SK-N-SH (cell line): Measurements from ENCODE around the gene GDPD5. TPM values are rescaled to one million over a fixed set of nuclear protein-coding genes. Genes with fewer than 3 reads are reported as not detected.

Experiments used
- CTCF ChIA-PET: fragments of 300-600, 350-600 bp; formaldehyde crosslinking; extraction: SDS; loops from one replicate; lab custom pipeline; 2021; lab: Yijun Ruan, JAX
- POLR2A ChIA-PET: fragments of 350-600 bp; sonication (Branson Sonifier 250); formaldehyde crosslinking; extraction: SDS; loops from one replicate; lab custom pipeline; 2020; ENCODE audit warnings: antibody characterized with exemption, inconsistent platforms; lab: Yijun Ruan, JAX
- DNase-seq: peaks from one replicate; pipeline ENCODE4 v3.0.0; 2012
- H2AFZ ChIP-seq: fragments of 200-600 bp; sonication (generic); 2 replicates; pipeline ENCODE4 v1.8.1; 2016; ENCODE audit warnings: antibody characterized with exemption, mild to moderate bottlenecking, low read depth
- H3F3A ChIP-seq: fragments of 200-600 bp; sonication (generic); replicated peaks from 2 replicates; pipeline ENCODE3; 2016; ENCODE audit warnings: antibody characterized with exemption, mild to moderate bottlenecking; ENCODE audit not compliant: insufficient read depth
- H3K27ac ChIP-seq, 2 experiments: fragments of 200-500 bp in 1 of 2; fragments of 200-600 bp in 1 of 2; sonication (Bioruptor generic) in 1 of 2; sonication (generic), shearing (Covaris generic) in 1 of 2; 2 replicates each; pipeline versions ENCODE4 v1.5.1 to v1.6.1; 2014 to 2016; ENCODE audit warnings: low read depth in 2 of 2, inconsistent platforms in 1 of 2, low read length in 1 of 2, mild to moderate bottlenecking in 1 of 2, mixed read lengths in 1 of 2
- H3K27me3 ChIP-seq: fragments of 200-600 bp; sonication (generic), shearing (Covaris generic); 2 replicates; pipeline ENCODE4 v1.6.1; 2016; ENCODE audit warnings: mixed run types; ENCODE audit not compliant: insufficient read depth
- H3K36me3 ChIP-seq, 2 experiments: fragments of 200-500 bp in 1 of 2; fragments of 200-600 bp in 1 of 2; sonication (Bioruptor generic) in 1 of 2; sonication (generic) in 1 of 2; replicated peaks in 1 of 2; 2 replicates each; pipeline versions ENCODE3 to v1.5.1; 2014 to 2016; ENCODE audit warnings: low read length in 1 of 2, mild to moderate bottlenecking in 1 of 2; ENCODE audit not compliant: insufficient read depth in 2 of 2, control insufficient read depth in 1 of 2
- H3K4me1 ChIP-seq, 2 experiments: fragments of 200-500 bp in 1 of 2; fragments of 200-600 bp in 1 of 2; sonication (Bioruptor generic) in 1 of 2; sonication (generic), shearing (Covaris generic) in 1 of 2; 2 replicates each; pipeline versions ENCODE4 v1.5.1 to v1.6.1; 2014 to 2016; ENCODE audit warnings: low read depth in 1 of 2, low read length in 1 of 2, mixed run types in 1 of 2; ENCODE audit not compliant: insufficient read depth in 2 of 2, control insufficient read depth in 1 of 2
- H3K4me2 ChIP-seq: fragments of 200-600 bp; sonication (generic), shearing (Covaris generic); 2 replicates; pipeline ENCODE4 v1.6.1; 2017; ENCODE audit warnings: mixed run types
- H3K4me3 ChIP-seq, 2 experiments: fragments of 200-500 bp in 1 of 2; fragments of 200-600 bp in 1 of 2; sonication (Bioruptor generic) in 1 of 2; sonication (generic), shearing (Covaris generic) in 1 of 2; 2 replicates each; pipeline versions ENCODE4 v1.5.1 to v1.8.1; 2014 to 2016; ENCODE audit warnings: low read depth in 2 of 2, inconsistent platforms in 1 of 2, low read length in 1 of 2, mild to moderate bottlenecking in 1 of 2, mixed read lengths in 1 of 2, moderate library complexity in 1 of 2
- H3K79me2 ChIP-seq: fragments of 200-600 bp; sonication (generic); 2 replicates; pipeline ENCODE4 v1.8.1; 2017; ENCODE audit warnings: mild to moderate bottlenecking; ENCODE audit not compliant: insufficient read depth
- H3K9ac ChIP-seq: fragments of 200-600 bp; sonication (generic); 2 replicates; pipeline ENCODE4 v1.6.1; 2017; ENCODE audit warnings: mixed run types
- H3K9me2 ChIP-seq: fragments of 200-600 bp; sonication (generic); 2 replicates; pipeline ENCODE4 v1.6.1; 2017; ENCODE audit warnings: mixed run types
- H3K9me3 ChIP-seq: fragments of 200-600 bp; sonication (generic); 2 replicates; pipeline ENCODE4 v1.6.1; 2017; ENCODE audit warnings: mixed run types, mild to moderate bottlenecking, moderate library complexity
- H4K20me1 ChIP-seq: fragments of 200-600 bp; sonication (generic); 2 replicates; pipeline ENCODE4 v1.6.1; 2017; ENCODE audit warnings: mild to moderate bottlenecking, mixed run types; ENCODE audit not compliant: insufficient read depth
- CHD2 ChIP-seq: fragments of 150-350 bp; IDR thresholded peaks from 2 replicates; pipeline ENCODE4 v1.6.1; 2018; ENCODE audit warnings: low read length; ENCODE audit not compliant: partially characterized antibody
- EZH2phosphoT487 ChIP-seq: fragments of 200-600 bp; sonication (generic); IDR thresholded peaks from 2 replicates; pipeline ENCODE4 v1.6.1; 2017; ENCODE audit warnings: low read depth, mixed run types, mild to moderate bottlenecking, antibody characterized with exemption, moderate library complexity, borderline replicate concordance
- FOXM1 ChIP-seq: IDR thresholded peaks from 2 replicates; pipeline ENCODE4 v1.4.0; 2012; ENCODE audit warnings: low read depth, mild to moderate bottlenecking
- GABPA ChIP-seq: IDR thresholded peaks from 2 replicates; pipeline ENCODE4 v1.4.0; 2012; ENCODE audit warnings: low read depth, mild to moderate bottlenecking
- NFIC ChIP-seq: IDR thresholded peaks from 2 replicates; pipeline ENCODE4 v1.4.0; 2012; ENCODE audit warnings: borderline replicate concordance
- RAD21 ChIP-seq: IDR thresholded peaks from 2 replicates; pipeline ENCODE4 v1.6.1; 2012; ENCODE audit warnings: mild to moderate bottlenecking, low read length
- RXRA ChIP-seq: IDR thresholded peaks from 2 replicates; pipeline ENCODE4 v1.4.0; 2012; ENCODE audit warnings: low read depth, mild to moderate bottlenecking, borderline replicate concordance
- SIN3A ChIP-seq: IDR thresholded peaks from 2 replicates; pipeline ENCODE4 v1.6.1; 2012; ENCODE audit warnings: low read depth, mild to moderate bottlenecking, low read length, moderate library complexity, borderline replicate concordance
- SMC3 ChIP-seq: IDR thresholded peaks from 2 replicates; pipeline ENCODE4 v1.6.1; 2012; ENCODE audit warnings: low read depth, low read length, improper control_type of control experiment
- TCF12 ChIP-seq: IDR thresholded peaks from 2 replicates; pipeline ENCODE4 v1.4.0; 2012
- WGBS: methylation state at CpG from one replicate; pipeline ENCODE4 v1.1.6; 2017; ENCODE audit warnings: low lambda C conversion rate; 5-methylcytosine and 5-hydroxymethylcytosine counted together
- polyA plus RNA-seq, 3 experiments: library from polyadenylated mRNA; depleted of rRNA; stranded (reverse); fragments of >200 nt; gene quantifications; 2 replicates each; pipeline ENCODE4 v1.2.3, GENCODE V29; 2012
- TF ChIP-seq, protein P1 (sequence below): IDR thresholded peaks from 2 replicates; pipeline ENCODE4 v1.6.1; 2012; ENCODE audit warnings: mild to moderate bottlenecking, low read depth, low read length, moderate library complexity
- TF ChIP-seq, protein P2 (sequence below): fragments of 150-350 bp; IDR thresholded peaks from 2 replicates; pipeline ENCODE4 v1.6.1; 2016; ENCODE audit warnings: mild to moderate bottlenecking, low read depth, low read length

GDPD5 gene
- polyA plus RNA-seq, 1 of the 3 experiments (the other 2 are of a cell fraction): 2.2 TPM

DNA sequence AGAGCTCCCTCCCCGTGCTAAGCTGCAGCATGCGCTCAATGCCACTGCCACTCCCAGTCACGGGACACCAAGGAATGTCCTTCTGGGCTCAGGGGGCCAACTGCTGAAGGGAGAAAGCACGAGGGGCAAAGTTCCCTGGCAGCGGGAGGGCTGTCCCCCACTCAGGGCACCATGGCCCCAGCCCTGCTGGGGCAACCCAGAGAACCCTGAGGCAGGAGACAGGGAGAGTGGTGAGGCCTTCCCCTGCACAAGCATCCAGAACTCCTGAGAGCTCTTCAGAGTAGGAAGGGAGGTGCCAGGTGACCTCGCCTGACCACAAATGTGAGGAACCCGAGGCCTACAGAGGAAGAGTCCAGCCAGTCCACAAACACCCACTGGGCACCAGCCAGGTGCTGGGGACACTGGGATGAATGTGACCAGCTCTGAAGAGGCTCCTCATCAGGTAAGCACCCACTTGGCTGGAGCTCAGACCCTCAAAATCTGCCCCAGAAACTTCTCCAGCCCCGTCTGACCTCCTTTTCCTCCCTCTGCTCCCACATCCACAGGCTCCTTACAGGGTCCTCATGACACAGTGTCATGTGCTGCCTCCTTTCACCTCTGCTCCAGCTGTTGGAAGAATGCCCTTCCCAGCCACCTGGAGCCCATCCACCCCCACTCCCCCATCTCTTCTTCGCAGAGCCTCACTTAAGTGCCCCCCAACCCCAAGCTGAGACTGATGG lies 15.6 kb downstream of the GDPD5 start (continued):
- TF ChIP-seq, protein P1, sequence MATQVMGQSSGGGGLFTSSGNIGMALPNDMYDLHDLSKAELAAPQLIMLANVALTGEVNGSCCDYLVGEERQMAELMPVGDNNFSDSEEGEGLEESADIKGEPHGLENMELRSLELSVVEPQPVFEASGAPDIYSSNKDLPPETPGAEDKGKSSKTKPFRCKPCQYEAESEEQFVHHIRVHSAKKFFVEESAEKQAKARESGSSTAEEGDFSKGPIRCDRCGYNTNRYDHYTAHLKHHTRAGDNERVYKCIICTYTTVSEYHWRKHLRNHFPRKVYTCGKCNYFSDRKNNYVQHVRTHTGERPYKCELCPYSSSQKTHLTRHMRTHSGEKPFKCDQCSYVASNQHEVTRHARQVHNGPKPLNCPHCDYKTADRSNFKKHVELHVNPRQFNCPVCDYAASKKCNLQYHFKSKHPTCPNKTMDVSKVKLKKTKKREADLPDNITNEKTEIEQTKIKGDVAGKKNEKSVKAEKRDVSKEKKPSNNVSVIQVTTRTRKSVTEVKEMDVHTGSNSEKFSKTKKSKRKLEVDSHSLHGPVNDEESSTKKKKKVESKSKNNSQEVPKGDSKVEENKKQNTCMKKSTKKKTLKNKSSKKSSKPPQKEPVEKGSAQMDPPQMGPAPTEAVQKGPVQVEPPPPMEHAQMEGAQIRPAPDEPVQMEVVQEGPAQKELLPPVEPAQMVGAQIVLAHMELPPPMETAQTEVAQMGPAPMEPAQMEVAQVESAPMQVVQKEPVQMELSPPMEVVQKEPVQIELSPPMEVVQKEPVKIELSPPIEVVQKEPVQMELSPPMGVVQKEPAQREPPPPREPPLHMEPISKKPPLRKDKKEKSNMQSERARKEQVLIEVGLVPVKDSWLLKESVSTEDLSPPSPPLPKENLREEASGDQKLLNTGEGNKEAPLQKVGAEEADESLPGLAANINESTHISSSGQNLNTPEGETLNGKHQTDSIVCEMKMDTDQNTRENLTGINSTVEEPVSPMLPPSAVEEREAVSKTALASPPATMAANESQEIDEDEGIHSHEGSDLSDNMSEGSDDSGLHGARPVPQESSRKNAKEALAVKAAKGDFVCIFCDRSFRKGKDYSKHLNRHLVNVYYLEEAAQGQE: no peak
- no peak for TF ChIP-seq RAD21
- TF ChIP-seq EZH2phosphoT487: no peak
- TF ChIP-seq, protein P2, sequence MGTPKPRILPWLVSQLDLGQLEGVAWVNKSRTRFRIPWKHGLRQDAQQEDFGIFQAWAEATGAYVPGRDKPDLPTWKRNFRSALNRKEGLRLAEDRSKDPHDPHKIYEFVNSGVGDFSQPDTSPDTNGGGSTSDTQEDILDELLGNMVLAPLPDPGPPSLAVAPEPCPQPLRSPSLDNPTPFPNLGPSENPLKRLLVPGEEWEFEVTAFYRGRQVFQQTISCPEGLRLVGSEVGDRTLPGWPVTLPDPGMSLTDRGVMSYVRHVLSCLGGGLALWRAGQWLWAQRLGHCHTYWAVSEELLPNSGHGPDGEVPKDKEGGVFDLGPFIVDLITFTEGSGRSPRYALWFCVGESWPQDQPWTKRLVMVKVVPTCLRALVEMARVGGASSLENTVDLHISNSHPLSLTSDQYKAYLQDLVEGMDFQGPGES: no peak
- TF ChIP-seq NFIC: no peak
- TF ChIP-seq SMC3: no peak
- TF ChIP-seq, all 33 proteins: peak for 0

DNA sequence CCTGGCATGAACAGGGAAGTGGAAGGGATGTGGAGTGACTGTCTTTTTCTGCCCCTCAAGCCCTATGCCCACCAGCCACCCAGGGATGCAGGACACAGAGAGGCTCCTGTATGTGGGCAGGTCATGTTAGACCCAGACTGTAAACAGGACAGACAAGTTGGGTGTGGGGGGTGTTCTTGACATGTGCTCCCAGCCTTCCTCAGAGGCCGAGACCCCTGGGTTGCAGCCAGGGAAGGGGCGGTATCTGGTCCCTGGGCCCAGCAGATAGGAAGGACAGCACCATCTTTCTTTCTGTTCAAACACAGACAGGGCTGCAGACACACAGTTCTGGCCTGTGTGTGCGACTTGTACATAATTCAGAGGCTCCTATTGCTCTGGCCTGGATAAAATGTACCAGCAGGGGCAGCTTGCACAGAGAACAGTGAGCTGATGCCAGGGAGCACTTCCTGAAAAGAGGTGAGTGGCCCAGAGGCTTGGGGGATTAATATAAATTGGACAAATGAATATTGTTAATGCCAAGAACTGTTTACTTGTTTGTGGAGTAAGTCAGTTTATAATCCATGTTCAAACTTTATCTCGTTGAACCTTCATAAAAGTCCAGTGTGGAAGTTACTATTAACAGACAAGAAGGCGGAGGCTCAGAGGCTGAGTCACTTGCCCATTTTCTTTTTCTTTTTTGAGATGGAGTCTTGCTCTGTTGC lies 16.6 kb downstream of the GDPD5 start:
- H3K36me3 ChIP-seq: no peaks in the 10 kb centered on the region
- H3K9me3 ChIP-seq: no peaks in the 10 kb centered on the region
- POLR2A ChIA-PET: no interaction called here
- H2AFZ ChIP-seq: no peak overlapping the region
- no peak for TF ChIP-seq RXRA
- no peak for TF ChIP-seq FOXM1
- TF ChIP-seq TCF12: no peak
- no peak for TF ChIP-seq CHD2
- TF ChIP-seq SIN3A: no peak
- TF ChIP-seq GABPA: no peak
- H3K27me3 ChIP-seq: no peaks in the 10 kb centered on the region
- H3K27ac ChIP-seq: peak overlapping the region in 1 of 2 experiments; percentile 11; a peak in 1 of 4 replicates
- no peaks in the 10 kb centered on the region for H3K9me2 ChIP-seq
- peaks cover 0 to 35% of the 10 kb centered on the region in 2 experiments; a peak in 1 of 4 replicates for H3K4me1 ChIP-seq
- no peak for DNase-seq
- no peaks in the 10 kb centered on the region for H3F3A ChIP-seq
- no peaks in the 10 kb centered on the region for H4K20me1 ChIP-seq
- CTCF ChIA-PET: interaction anchor here (0.8 to 3.1 kb wide), 7 partner anchors 9 to 120 kb away, joined by 3 to 12 read pairs (median 4); partner anchors contain the start of gene GDPD5
- no peak overlapping the region for H3K4me3 ChIP-seq
- no peaks in the 10 kb centered on the region for H3K79me2 ChIP-seq
- 84% methylated on average over 5 of the region's 5 CpGs for WGBS
- H3K4me2 ChIP-seq: no peak overlapping the region
- H3K9ac ChIP-seq: no peak overlapping the region
